ENCODE measurements around the gene TMEM132D.

DNA sequence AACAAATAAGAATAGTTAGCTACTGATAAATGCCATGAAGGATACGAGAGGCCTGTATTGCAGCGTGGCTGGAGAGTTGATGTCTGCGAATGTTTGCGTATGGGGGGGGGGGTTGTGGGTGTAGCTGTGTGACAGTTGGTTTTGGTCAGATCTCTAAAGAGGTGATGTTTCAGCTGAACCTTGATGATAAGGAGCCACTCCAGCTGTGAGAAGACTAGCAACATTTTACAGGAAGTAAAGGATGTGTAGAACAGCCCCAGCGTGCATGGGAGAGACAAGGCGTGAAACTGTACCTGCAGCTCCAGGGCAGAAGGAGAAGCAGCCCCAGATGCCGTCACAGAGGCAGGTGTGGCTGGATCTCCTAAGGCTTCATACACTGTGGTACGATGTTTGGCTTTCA is 416.9 kb downstream of the TMEM132D start:
- TF ChIP-seq POLR2AphosphoS5 (IDR thresholded peaks at IDR 0.05; ENCODE audit: insufficient read depth in 1 of 2, low read depth in 1 of 2) = no peak
- TF ChIP-seq, protein P1, sequence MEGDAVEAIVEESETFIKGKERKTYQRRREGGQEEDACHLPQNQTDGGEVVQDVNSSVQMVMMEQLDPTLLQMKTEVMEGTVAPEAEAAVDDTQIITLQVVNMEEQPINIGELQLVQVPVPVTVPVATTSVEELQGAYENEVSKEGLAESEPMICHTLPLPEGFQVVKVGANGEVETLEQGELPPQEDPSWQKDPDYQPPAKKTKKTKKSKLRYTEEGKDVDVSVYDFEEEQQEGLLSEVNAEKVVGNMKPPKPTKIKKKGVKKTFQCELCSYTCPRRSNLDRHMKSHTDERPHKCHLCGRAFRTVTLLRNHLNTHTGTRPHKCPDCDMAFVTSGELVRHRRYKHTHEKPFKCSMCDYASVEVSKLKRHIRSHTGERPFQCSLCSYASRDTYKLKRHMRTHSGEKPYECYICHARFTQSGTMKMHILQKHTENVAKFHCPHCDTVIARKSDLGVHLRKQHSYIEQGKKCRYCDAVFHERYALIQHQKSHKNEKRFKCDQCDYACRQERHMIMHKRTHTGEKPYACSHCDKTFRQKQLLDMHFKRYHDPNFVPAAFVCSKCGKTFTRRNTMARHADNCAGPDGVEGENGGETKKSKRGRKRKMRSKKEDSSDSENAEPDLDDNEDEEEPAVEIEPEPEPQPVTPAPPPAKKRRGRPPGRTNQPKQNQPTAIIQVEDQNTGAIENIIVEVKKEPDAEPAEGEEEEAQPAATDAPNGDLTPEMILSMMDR (IDR thresholded peaks at IDR 0.05) = no peak

All from vagina (tissue), 2 donors.